ENCODE results near the gene ATRNL1.

The ATRNL1 gene

GRCh38 chr10:115903845-115904244 lies 810.7 kb downstream of the ATRNL1 start:
- TF ChIP-seq CTCF (IDR thresholded peaks at IDR 0.05; ENCODE audit: extremely low read depth, missing control alignments): no peak
- no peak for DNase-seq (ENCODE audit: low spot score)

GRCh38 chr10:115909037-115909436 lies 815.9 kb downstream of the ATRNL1 start:
- no peak for DNase-seq (ENCODE audit: low spot score)
- TF ChIP-seq CTCF (IDR thresholded peaks at IDR 0.05; ENCODE audit: extremely low read depth, missing control alignments): no peak

- no peak for TF ChIP-seq CTCF (IDR thresholded peaks at IDR 0.05; ENCODE audit: extremely low read depth, missing control alignments)
- DNase-seq (ENCODE audit: low spot score): no peak
Measured at GRCh38 chr10:115909962-115910731, 817.0 kb downstream of the ATRNL1 start.

GRCh38 chr10:115914475-115914874 lies 821.3 kb downstream of the ATRNL1 start:
- DNase-seq (ENCODE audit: low spot score): no peak
- TF ChIP-seq CTCF (IDR thresholded peaks at IDR 0.05; ENCODE audit: extremely low read depth, missing control alignments): no peak

- no peak for DNase-seq (ENCODE audit: low spot score)
- no peak for TF ChIP-seq CTCF (IDR thresholded peaks at IDR 0.05; ENCODE audit: extremely low read depth, missing control alignments)
Measured at GRCh38 chr10:115915429-115915828, 822.3 kb downstream of the ATRNL1 start.

GRCh38 chr10:115918812-115919211 lies 825.6 kb downstream of the ATRNL1 start:
- DNase-seq (ENCODE audit: low spot score): no peak
- no peak for TF ChIP-seq CTCF (IDR thresholded peaks at IDR 0.05; ENCODE audit: extremely low read depth, missing control alignments)

- no peak for DNase-seq (ENCODE audit: low spot score)
- TF ChIP-seq CTCF (IDR thresholded peaks at IDR 0.05; ENCODE audit: extremely low read depth, missing control alignments): no peak
Measured at GRCh38 chr10:115921795-115922194, 828.6 kb downstream of the ATRNL1 start.
